ENCODE results near the gene LSM4.

GRCh38 chr19:18274781-18275356, 48.0 kb downstream of the LSM4 start:
- TF ChIP-seq CTCF (IDR thresholded peaks at IDR 0.05) = no peak
- TF ChIP-seq POLR2A (IDR thresholded peaks at IDR 0.05) = no peak
